Stimulated activated effector memory CD8-positive, alpha-beta T cell treated with anti-CD3 and anti-CD28 coated beads, Interleukin-12 subunit alpha, Interleukin-12 subunit beta, amount 100 ng/mL, for 72 hours (primary cell): Measurements from ENCODE around the gene ZNF662.

Source experiments
- ATAC-seq: fragments of 150-1000 bp; cut with Tn5 transposase; 2 replicates; pipeline ENCODE4 v1.10.0; 2021
- DNase-seq, 2 donors: peaks; one replicate each; pipeline ENCODE4 v3.0.0; 2021 to 2022; ENCODE audit warnings: low spot score in 2 of 2
- H3K27ac Mint-ChIP-seq: one replicate; pipeline ENCODE4 v1.8.0; 2022; ENCODE audit warnings: mild to moderate bottlenecking, mixed read lengths
- H3K36me3 Mint-ChIP-seq: one replicate; pipeline ENCODE4 v1.8.0; 2022; ENCODE audit warnings: mild to moderate bottlenecking, mixed read lengths
- H3K4me1 Mint-ChIP-seq: one replicate; pipeline ENCODE4 v1.8.0; 2022; ENCODE audit warnings: mixed read lengths
- H3K4me3 Mint-ChIP-seq: one replicate; pipeline ENCODE4 v1.8.0; 2022; ENCODE audit warnings: mild to moderate bottlenecking, mixed read lengths
- H3K9me3 Mint-ChIP-seq: one replicate; pipeline ENCODE4 v1.8.0; 2022; ENCODE audit warnings: mixed read lengths

The ZNF662 gene

GRCh38 chr3:42957573-42957972, 51.6 kb downstream of the ZNF662 start:
- Mint-ChIP-seq H3K27ac (no peak overlapping the region), H3K9me3 (no peaks in the 10 kb centered on the region), H3K36me3 (no peaks in the 10 kb centered on the region), H3K4me3 (no peak overlapping the region), H3K4me1 (peaks cover 5% of the 10 kb centered on the region)
- DNase-seq (no peak), ATAC-seq (no peak)

GRCh38 chr3:42960282-42960681, 54.3 kb downstream of the ZNF662 start:
- Mint-ChIP-seq H3K4me1 (peaks cover 5% of the 10 kb centered on the region), H3K27ac (no peak overlapping the region), H3K4me3 (no peak overlapping the region), H3K36me3 (no peaks in the 10 kb centered on the region), H3K9me3 (no peaks in the 10 kb centered on the region)
- ATAC-seq (no peak), DNase-seq (no peak)

- H3K9me3 Mint-ChIP-seq = no peaks in the 10 kb centered on the region
- no peak for ATAC-seq
Measured at GRCh38 chr3:42960786-42961185, 54.8 kb downstream of the ZNF662 start.

GRCh38 chr3:42961633-42962032, 55.7 kb downstream of the ZNF662 start:
- H3K27ac Mint-ChIP-seq = no peak overlapping the region
- no peak for DNase-seq
- H3K9me3 Mint-ChIP-seq = no peaks in the 10 kb centered on the region
- no peaks in the 10 kb centered on the region for H3K36me3 Mint-ChIP-seq
- no peak for ATAC-seq
- H3K4me3 Mint-ChIP-seq = no peak overlapping the region
- peaks cover 5% of the 10 kb centered on the region for H3K4me1 Mint-ChIP-seq

More at GRCh38 chr3:42960786-42961185, 54.8 kb downstream of the ZNF662 start:
- Mint-ChIP-seq H3K36me3 (no peaks in the 10 kb centered on the region), H3K27ac (no peak overlapping the region), H3K4me1 (peaks cover 5% of the 10 kb centered on the region), H3K4me3 (no peak overlapping the region)
- DNase-seq = no peak

DNA sequence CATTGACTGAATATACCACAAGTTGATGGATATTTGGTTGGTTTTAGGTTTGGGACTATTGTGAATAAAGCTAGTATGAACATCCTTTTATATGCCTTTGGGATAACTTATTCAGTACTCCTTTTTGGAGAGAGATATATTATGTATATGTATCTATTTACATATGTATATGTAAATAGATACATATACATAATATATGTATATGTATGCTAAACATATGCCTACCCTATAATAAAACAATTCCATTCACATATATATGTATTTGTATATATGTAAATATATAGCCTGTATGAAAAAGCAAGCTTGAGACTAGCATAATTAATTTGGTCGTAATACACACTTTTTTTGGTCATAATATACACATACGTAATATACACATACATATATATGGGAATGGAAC, 57.3 kb downstream of the ZNF662 start:
- no peak overlapping the region for H3K27ac Mint-ChIP-seq
- DNase-seq = no peak
- H3K4me3 Mint-ChIP-seq = no peak overlapping the region
- no peaks in the 10 kb centered on the region for H3K9me3 Mint-ChIP-seq
- H3K36me3 Mint-ChIP-seq = no peaks in the 10 kb centered on the region
- H3K4me1 Mint-ChIP-seq = peaks cover 5% of the 10 kb centered on the region
- no peak for ATAC-seq

GRCh38 chr3:42964266-42964665, 58.3 kb downstream of the ZNF662 start:
- no peaks in the 10 kb centered on the region for H3K9me3 Mint-ChIP-seq
- H3K27ac Mint-ChIP-seq = no peak overlapping the region
- H3K4me1 Mint-ChIP-seq = peaks cover 5% of the 10 kb centered on the region
- H3K4me3 Mint-ChIP-seq = no peak overlapping the region
- H3K36me3 Mint-ChIP-seq = no peaks in the 10 kb centered on the region
- ATAC-seq (no peak), DNase-seq (no peak)
